ENCODE measurements around the gene CMTM3.
"Not testable (repeated sequence)": the region's sequence is repeated elsewhere in the genome, so short reads cannot be mapped to it uniquely, and the experiment has no call there.

The CMTM3 gene

GRCh38 chr16:66604376-66605176 is at the start of gene CMTM3:
Gene CMTM3 (plus strand): TSS chr16:66604704. CDS start chr16:66604806, 102 bp downstream.
- peak; percentile 88 for DNase-seq (ENCODE audit: low spot score)

GRCh38 chr16:66560107-66560506 is 44.4 kb upstream of the CMTM3 start:
- no peak for DNase-seq (ENCODE audit: low spot score)

GRCh38 chr16:66561381-66562080 is 43.0 kb upstream of the CMTM3 start:
- DNase-seq (ENCODE audit: low spot score): no peak

- DNase-seq (ENCODE audit: low spot score): no peak
Measured at GRCh38 chr16:66562409-66562808, 42.1 kb upstream of the CMTM3 start.

GRCh38 chr16:66562986-66563385 is 41.5 kb upstream of the CMTM3 start:
- no peak for DNase-seq (ENCODE audit: low spot score)

GRCh38 chr16:66563574-66564334 is 40.8 kb upstream of the CMTM3 start:
- DNase-seq (ENCODE audit: low spot score): no peak

GRCh38 chr16:66566051-66566901 is 38.2 kb upstream of the CMTM3 start, which contains the start of gene CMTM1:
Gene CMTM1 (plus strand): TSS chr16:66566439. CDS start chr16:66566514, 75 bp downstream.
- no peak for DNase-seq (ENCODE audit: low spot score)

GRCh38 chr16:66567270-66567669 is 37.2 kb upstream of the CMTM3 start:
- DNase-seq (ENCODE audit: low spot score): not testable (repeated sequence)

- DNase-seq (ENCODE audit: low spot score): no peak
Measured at GRCh38 chr16:66568355-66568754, 36.1 kb upstream of the CMTM3 start.

- DNase-seq (ENCODE audit: low spot score): no peak
Measured at GRCh38 chr16:66569131-66569530, 35.4 kb upstream of the CMTM3 start.

- DNase-seq (ENCODE audit: low spot score): no peak
Measured at GRCh38 chr16:66569827-66570405, 34.6 kb upstream of the CMTM3 start.

GRCh38 chr16:66572356-66572755 is 32.1 kb upstream of the CMTM3 start:
- no peak for DNase-seq (ENCODE audit: low spot score)

GRCh38 chr16:66574081-66574480 is 30.4 kb upstream of the CMTM3 start:
- no peak for DNase-seq (ENCODE audit: low spot score)

- DNase-seq (ENCODE audit: low spot score): no peak
Measured at GRCh38 chr16:66574531-66574930, 30.0 kb upstream of the CMTM3 start.

GRCh38 chr16:66575060-66575459 is 29.4 kb upstream of the CMTM3 start:
- no peak for DNase-seq (ENCODE audit: low spot score)

GRCh38 chr16:66576296-66576695 is 28.2 kb upstream of the CMTM3 start:
- DNase-seq (ENCODE audit: low spot score): no peak

GRCh38 chr16:66578651-66579531 is 25.6 kb upstream of the CMTM3 start, which contains the start of gene CMTM2:
Gene CMTM2 (plus strand): TSS chr16:66579463. CDS start chr16:66579608, 145 bp downstream.
- no peak for DNase-seq (ENCODE audit: low spot score)

- no peak for DNase-seq (ENCODE audit: low spot score)
Measured at GRCh38 chr16:66580605-66581209, 23.8 kb upstream of the CMTM3 start.

- no peak for DNase-seq (ENCODE audit: low spot score)
Measured at GRCh38 chr16:66581246-66581952, 23.1 kb upstream of the CMTM3 start.

Data from D341Med (cell line).